Caco-2 (cell line): ENCODE data around the gene SPOUT1. TPM values are rescaled to one million over a fixed set of nuclear protein-coding genes. Genes with fewer than 3 reads are reported as not detected.
A peak's percentile ranks its signal among the peaks of the same experiment; 100 is the strongest.

ENCODE experiments used
- BruUV-seq: library from RNA; stranded (reverse); fragments of 400-500 nt; replicated peaks from 2 replicates; lab custom pipeline; 2021; lab: Mats Ljungman, UMichigan
- CTCF ChIA-PET: fragments of 300-600 bp; sonication (Branson Sonifier 250); formaldehyde crosslinking; loops from one replicate; lab custom pipeline; 2022; ENCODE audit warnings: antibody characterized with exemption; lab: Charles Lee
- POLR2A ChIA-PET: fragments of 300-600 bp; sonication (Branson Sonifier 250); formaldehyde crosslinking; loops from one replicate; lab custom pipeline; 2022; ENCODE audit warnings: antibody characterized with exemption; lab: Charles Lee
- DNase-seq, 2 experiments: peaks; one replicate each; pipeline versions ENCODE4 v3.0.0 to v3.0.0-alpha.2; 2020 to 2022
- H3K27me3 ChIP-seq: replicated peaks from 2 replicates; pipeline ENCODE4 v1.6.0; 2011; ENCODE audit warnings: low read length; ENCODE audit not compliant: control insufficient read depth, insufficient read depth
- H3K36me3 ChIP-seq: 2 replicates; pipeline ENCODE4 v1.5.1; 2011; ENCODE audit warnings: low read length; ENCODE audit not compliant: control insufficient read depth, insufficient read depth
- H3K4me1 ChIP-seq: fragments of 250-450 bp; sonication (Bioruptor Pico); 2 replicates; pipeline ENCODE4 v1.5.1; 2020; ENCODE audit warnings: mild to moderate bottlenecking
- H3K4me3 ChIP-seq: 2 replicates; pipeline ENCODE4 v1.5.1; 2011; ENCODE audit warnings: low read depth, mild to moderate bottlenecking, control low read depth, low read length
- H3K9me3 ChIP-seq: fragments of 250-450 bp; sonication (Bioruptor Pico); 2 replicates; pipeline ENCODE4 v1.5.1; 2020; ENCODE audit warnings: mild to moderate bottlenecking, moderate library complexity
- H3K27ac Mint-ChIP-seq: one replicate; pipeline ENCODE4 v1.8.0; 2022; ENCODE audit warnings: mixed read lengths; ENCODE audit not compliant: unreplicated experiment
- H3K27me3 Mint-ChIP-seq: one replicate; pipeline ENCODE4 v1.8.0; 2022; ENCODE audit warnings: mixed read lengths; ENCODE audit not compliant: insufficient read depth, unreplicated experiment
- H3K36me3 Mint-ChIP-seq: one replicate; pipeline ENCODE4 v1.8.0; 2022; ENCODE audit warnings: mild to moderate bottlenecking, mixed read lengths; ENCODE audit not compliant: insufficient read depth, unreplicated experiment
- H3K4me1 Mint-ChIP-seq: one replicate; pipeline ENCODE4 v1.8.0; 2022; ENCODE audit warnings: low read depth, mixed read lengths; ENCODE audit not compliant: unreplicated experiment
- H3K4me3 Mint-ChIP-seq: one replicate; pipeline ENCODE4 v1.8.0; 2022; ENCODE audit warnings: mild to moderate bottlenecking, moderate library complexity, mixed read lengths; ENCODE audit not compliant: unreplicated experiment
- H3K9me3 Mint-ChIP-seq: one replicate; pipeline ENCODE4 v1.8.0; 2022; ENCODE audit warnings: mixed read lengths; ENCODE audit not compliant: unreplicated experiment
- intact Hi-C: fragments of 100-400 bp; cut with micrococcal nuclease; formaldehyde crosslinking; loops from one replicate; pipeline ENCODE4 v1.10.0; 2022; ENCODE audit not compliant: unreplicated experiment
- total RNA-seq: library from RNA; stranded (reverse); gene quantifications from 2 replicates; pipeline ENCODE4 v1.2.3, GENCODE V29; 2022
- TF ChIP-seq, protein P1 (sequence below), 2 experiments: fragments of 200-600 bp in 1 of 2; IDR thresholded peaks; 1 replicate in 1 of 2; 2 replicates in 1 of 2; pipeline versions ENCODE4 v1.5.1 to v1.8.0; 2011 to 2022; ENCODE audit warnings: antibody characterized with exemption in 1 of 2, control low read depth in 1 of 2, inconsistent platforms in 1 of 2, low read depth in 1 of 2, low read length in 1 of 2, mild to moderate bottlenecking in 1 of 2, moderate library complexity in 1 of 2; ENCODE audit not compliant: insufficient read depth in 1 of 2, severe bottlenecking in 1 of 2, unreplicated experiment in 1 of 2

The SPOUT1 gene
- total RNA-seq, 1 experiment from 2014 or later, result 88.0 TPM

DNA sequence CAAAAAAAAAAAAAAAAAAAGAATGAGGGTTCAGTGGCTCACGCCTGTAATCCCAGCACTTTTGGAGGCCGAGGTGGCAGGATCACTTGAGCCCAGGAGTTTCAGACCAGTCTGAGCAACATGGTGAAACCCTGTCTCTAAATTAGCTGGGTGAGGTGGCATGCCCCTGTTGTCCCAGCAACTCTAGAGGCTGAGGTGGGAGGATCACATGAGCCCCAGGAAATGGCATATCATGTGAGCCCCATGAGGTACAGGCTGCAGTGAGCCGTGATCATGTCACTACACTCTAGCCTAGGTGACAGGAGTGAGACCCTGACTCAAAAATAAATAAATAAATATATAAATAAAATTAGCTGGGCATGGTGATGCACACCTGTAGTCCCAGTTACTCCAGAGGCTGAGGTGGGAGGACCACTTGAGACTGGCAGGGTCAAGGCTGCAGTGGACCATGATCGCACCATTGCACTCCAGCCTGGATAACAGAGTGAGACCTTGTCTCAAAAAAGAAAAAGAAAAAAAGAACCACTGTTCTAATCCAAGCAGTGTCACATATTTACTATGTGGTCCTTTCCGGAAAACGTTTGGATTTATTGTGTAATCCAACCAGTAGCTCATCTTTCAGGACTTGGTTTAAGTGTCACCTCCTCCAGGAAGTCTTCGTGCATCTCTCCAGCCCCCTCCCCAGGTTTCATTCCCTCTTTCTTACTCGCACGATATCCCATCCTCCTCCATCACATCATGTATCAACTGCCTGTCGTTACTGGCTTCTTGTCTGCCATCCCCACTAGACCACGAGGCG, 12.3 kb upstream of the SPOUT1 start:
- Mint-ChIP-seq H3K9me3 (no peaks in the 10 kb centered on the region), H3K4me1 (peaks cover 16% of the 10 kb centered on the region), H3K27me3 (no peaks in the 10 kb centered on the region), H3K36me3 (peaks cover 10% of the 10 kb centered on the region), H3K27ac (no peak overlapping the region), H3K4me3 (no peak overlapping the region)
- H3K4me3 ChIP-seq, result no peak overlapping the region
- H3K27me3 ChIP-seq, result no peaks in the 10 kb centered on the region
- BruUV-seq, result no TSS peak
- POLR2A ChIA-PET, result no interaction called here
- peaks cover 38% of the 10 kb centered on the region for H3K4me1 ChIP-seq
- intact Hi-C loops, result no loop called here
- CTCF ChIA-PET, result no interaction called here
- no peaks in the 10 kb centered on the region for H3K9me3 ChIP-seq
- TF ChIP-seq, protein P1, sequence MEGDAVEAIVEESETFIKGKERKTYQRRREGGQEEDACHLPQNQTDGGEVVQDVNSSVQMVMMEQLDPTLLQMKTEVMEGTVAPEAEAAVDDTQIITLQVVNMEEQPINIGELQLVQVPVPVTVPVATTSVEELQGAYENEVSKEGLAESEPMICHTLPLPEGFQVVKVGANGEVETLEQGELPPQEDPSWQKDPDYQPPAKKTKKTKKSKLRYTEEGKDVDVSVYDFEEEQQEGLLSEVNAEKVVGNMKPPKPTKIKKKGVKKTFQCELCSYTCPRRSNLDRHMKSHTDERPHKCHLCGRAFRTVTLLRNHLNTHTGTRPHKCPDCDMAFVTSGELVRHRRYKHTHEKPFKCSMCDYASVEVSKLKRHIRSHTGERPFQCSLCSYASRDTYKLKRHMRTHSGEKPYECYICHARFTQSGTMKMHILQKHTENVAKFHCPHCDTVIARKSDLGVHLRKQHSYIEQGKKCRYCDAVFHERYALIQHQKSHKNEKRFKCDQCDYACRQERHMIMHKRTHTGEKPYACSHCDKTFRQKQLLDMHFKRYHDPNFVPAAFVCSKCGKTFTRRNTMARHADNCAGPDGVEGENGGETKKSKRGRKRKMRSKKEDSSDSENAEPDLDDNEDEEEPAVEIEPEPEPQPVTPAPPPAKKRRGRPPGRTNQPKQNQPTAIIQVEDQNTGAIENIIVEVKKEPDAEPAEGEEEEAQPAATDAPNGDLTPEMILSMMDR (IDR thresholded peaks at IDR 0.05; ENCODE audit: insufficient read depth in 1 of 2, low read depth in 1 of 2, low read length in 1 of 2, severe bottlenecking in 1 of 2, unreplicated experiment in 1 of 2), result no peak
- DNase-seq, result no peak
- H3K36me3 ChIP-seq, result no peaks in the 10 kb centered on the region

DNA sequence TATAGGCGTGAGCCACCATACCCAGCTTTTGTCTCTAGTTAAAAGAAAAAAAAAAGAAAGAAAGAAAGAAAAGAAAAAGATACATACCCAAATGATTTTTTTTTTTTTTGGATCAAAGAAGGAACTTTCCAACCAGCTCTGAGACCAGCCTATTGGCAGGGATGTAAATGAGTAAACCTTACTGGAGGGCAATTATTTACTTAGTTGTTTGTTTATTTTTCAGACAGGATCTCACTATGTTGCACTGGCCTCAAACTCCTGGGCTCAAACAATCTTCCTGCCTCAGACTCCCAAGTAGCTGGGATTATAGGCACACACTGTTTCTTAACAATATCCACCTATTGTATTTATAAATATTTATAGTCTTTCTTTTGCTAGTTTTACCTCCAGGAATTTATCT, 10.9 kb upstream of the SPOUT1 start:
- H3K4me3 Mint-ChIP-seq, result no peak overlapping the region
- no peaks in the 10 kb centered on the region for H3K9me3 ChIP-seq
- no TSS peak for BruUV-seq
- no peaks in the 10 kb centered on the region for H3K27me3 ChIP-seq
- ChIA-PET POLR2A (no interaction called here), CTCF (no interaction called here)
- H3K27me3 Mint-ChIP-seq, result no peaks in the 10 kb centered on the region
- H3K4me1 ChIP-seq, result peaks cover 30% of the 10 kb centered on the region
- no peaks in the 10 kb centered on the region; the same call in 1 of the 2 replicates for H3K36me3 ChIP-seq
- DNase-seq, result no peak
- H3K4me3 ChIP-seq, result no peak overlapping the region
- H3K27ac Mint-ChIP-seq, result no peak overlapping the region
- peaks cover 14% of the 10 kb centered on the region for H3K4me1 Mint-ChIP-seq
- intact Hi-C loops, result no loop called here
- peaks cover 14% of the 10 kb centered on the region for H3K36me3 Mint-ChIP-seq
- H3K9me3 Mint-ChIP-seq, result no peaks in the 10 kb centered on the region
- TF ChIP-seq, protein P1 (IDR thresholded peaks at IDR 0.05; ENCODE audit: insufficient read depth in 1 of 2, low read depth in 1 of 2, low read length in 1 of 2, severe bottlenecking in 1 of 2, unreplicated experiment in 1 of 2), result no peak

DNA sequence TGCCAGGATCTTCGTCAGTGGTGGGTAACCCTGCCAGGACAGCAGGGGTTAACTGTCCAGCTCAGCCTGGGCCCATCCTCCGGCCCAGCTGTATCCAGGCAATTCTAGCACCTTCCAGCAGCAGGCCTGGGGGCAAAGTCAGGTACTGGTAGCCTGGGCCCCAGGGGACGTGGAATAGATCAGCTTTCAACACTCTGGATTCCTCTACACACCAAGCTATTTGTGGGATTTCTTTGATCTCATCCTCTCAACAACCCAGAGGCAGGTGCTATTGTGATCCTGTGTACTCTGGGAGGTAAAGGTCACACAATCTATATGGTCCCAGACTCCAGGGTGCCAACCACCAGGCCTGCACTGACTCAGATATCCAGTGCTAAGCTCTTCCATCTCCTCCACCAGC, 8.7 kb upstream of the SPOUT1 start:
- ChIA-PET POLR2A (interaction anchor here (0.6 to 1.6 kb wide), 3 partner anchors 9 to 34 kb away, joined by 4 to 21 read pairs (median 11); partner anchors contain the start of genes ENDOG and SPOUT1), CTCF (interaction anchor here (0.6 to 1.8 kb wide), 4 partner anchors 9 to 20 kb away, joined by 3 to 15 read pairs (median 8); partner anchors contain the start of genes ENDOG and SPOUT1)
- intact Hi-C loops, result loop anchor here (1.0 kb wide), 1 partner anchor 9 kb away; the partner anchor contains the start of gene SPOUT1
- Mint-ChIP-seq H3K4me3 (no peak overlapping the region), H3K4me1 (peaks cover 12% of the 10 kb centered on the region), H3K36me3 (peaks cover 12% of the 10 kb centered on the region), H3K27me3 (no peaks in the 10 kb centered on the region), H3K9me3 (no peaks in the 10 kb centered on the region), H3K27ac (peak overlapping the region; percentile 77)
- no TSS peak for BruUV-seq
- Histone ChIP-seq H3K4me1 (peaks cover 20% of the 10 kb centered on the region), H3K4me3 (no peak overlapping the region), H3K36me3 (no peaks in the 10 kb centered on the region; the same call in none of the 2 replicates), H3K9me3 (no peaks in the 10 kb centered on the region), H3K27me3 (no peaks in the 10 kb centered on the region)
- TF ChIP-seq, protein P1 (IDR thresholded peaks at IDR 0.05; ENCODE audit: insufficient read depth in 1 of 2, low read depth in 1 of 2, low read length in 1 of 2, severe bottlenecking in 1 of 2, unreplicated experiment in 1 of 2), result no peak
- peak; percentile 88 to 89 for DNase-seq
